Testis (tissue), 2 donors: ENCODE data around the gene CYB5RL.

Experiments used
- CTCF ChIP-seq, 3 experiments: fragments of 450-650 bp in 2 of 3; fragments of 200-600 bp in 1 of 3; sonication (generic) in 1 of 3; IDR thresholded peaks; one replicate each; pipeline ENCODE4 v1.5.1; 2016 to 2019; ENCODE audit warnings: antibody characterized with exemption in 3 of 3, mild to moderate bottlenecking in 2 of 3, moderate library complexity in 1 of 3
- POLR2A ChIP-seq: fragments of 450-650 bp; IDR thresholded peaks from one replicate; pipeline ENCODE4 v1.6.1; 2017; ENCODE audit warnings: antibody characterized with exemption, mild to moderate bottlenecking, moderate library complexity

- TF ChIP-seq CTCF (IDR thresholded peaks at IDR 0.05) (no peak), POLR2A (no peak)
These were observed 22.1 kb upstream of the CYB5RL start for GRCh38 chr1:54221867-54222484.
